NAMALWA (cell line): Measurements from ENCODE around the gene CIDEA.
A peak's percentile ranks its signal among the peaks of the same experiment; 100 is the strongest.

Experiments used
- DNase-seq: peaks from one replicate; pipeline ENCODE4 v3.0.0-alpha.2; 2015; ENCODE audit warnings: low spot score

CIDEA gene

DNA sequence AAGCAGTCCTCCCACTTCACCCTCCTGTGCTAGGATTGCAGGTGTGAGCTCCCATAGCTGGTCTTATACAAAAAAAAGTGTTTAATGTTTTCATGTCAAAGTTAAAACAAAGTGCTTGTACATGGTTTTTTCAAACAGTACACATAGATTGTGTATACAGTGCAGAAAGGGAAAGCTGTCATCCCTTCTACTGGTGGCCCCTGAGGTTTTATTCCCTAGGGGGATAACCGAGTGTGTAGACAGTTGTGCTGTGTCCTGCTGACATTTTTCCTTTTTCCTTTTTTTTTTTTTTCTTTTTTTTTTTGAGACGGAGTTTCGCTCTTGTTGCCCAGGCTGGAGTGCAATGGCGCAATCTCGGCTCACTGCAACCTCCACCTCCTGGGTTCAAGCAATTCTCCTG, 64.7 kb downstream of the CIDEA start:
- peak; percentile 54 for DNase-seq

DNA sequence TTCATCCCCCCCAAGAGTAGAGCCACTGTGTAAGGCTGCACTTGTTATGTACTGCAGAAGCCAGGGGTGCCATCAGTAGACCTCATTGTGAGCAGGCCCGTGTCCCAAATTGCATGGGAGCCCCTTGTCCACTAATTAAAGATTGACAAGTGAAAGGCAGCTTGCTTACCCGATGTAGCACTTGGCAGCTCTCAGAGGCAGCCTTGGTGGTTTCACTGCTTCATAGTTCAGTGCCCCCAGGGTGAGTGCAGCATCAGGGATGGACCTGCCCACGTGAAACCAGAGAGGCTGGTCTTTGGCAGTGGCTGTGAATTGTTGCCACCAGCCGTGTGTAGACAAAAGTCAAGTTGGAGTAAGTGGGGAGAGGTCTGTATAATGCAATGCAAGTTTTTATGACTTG, 67.2 kb downstream of the CIDEA start:
- peak; percentile 84 for DNase-seq

DNA sequence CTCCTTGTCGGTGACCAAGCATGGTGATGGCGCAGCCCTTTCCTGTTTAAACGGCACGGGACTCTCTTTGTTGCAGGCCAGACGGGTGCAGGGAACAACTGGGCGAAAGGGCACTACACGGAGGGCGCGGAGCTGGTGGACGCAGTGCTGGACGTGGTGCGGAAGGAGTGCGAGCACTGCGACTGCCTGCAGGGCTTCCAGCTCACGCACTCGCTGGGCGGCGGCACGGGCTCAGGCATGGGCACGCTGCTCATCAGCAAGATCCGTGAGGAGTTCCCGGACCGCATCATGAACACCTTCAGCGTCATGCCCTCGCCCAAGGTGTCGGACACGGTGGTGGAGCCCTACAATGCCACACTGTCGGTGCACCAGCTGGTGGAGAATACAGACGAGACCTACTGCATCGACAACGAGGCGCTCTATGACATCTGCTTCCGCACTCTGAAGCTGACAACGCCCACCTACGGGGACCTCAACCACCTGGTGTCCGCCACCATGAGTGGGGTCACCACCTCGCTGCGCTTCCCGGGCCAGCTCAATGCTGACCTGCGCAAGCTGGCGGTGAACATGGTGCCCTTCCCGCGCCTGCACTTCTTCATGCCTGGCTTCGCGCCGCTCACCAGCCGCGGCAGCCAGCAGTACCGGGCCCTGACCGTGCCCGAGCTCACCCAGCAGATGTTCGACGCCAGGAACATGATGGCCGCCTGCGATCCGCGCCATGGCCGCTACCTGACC, 71.0 kb downstream of the CIDEA start:
- no peak for DNase-seq

DNA sequence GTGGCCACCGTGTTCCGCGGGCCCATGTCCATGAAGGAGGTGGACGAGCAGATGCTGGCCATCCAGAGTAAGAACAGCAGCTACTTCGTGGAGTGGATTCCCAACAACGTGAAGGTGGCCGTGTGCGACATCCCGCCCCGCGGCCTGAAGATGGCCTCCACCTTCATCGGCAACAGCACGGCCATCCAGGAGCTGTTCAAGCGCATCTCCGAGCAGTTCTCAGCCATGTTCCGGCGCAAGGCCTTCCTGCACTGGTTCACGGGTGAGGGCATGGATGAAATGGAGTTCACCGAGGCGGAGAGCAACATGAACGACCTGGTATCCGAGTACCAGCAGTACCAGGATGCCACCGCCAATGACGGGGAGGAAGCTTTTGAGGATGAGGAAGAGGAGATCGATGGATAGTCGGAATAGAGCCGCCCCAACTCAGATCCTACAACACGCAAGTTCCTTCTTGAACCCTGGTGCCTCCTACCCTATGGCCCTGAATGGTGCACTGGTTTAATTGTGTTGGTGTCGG, 71.6 kb downstream of the CIDEA start:
- no peak for DNase-seq

DNA sequence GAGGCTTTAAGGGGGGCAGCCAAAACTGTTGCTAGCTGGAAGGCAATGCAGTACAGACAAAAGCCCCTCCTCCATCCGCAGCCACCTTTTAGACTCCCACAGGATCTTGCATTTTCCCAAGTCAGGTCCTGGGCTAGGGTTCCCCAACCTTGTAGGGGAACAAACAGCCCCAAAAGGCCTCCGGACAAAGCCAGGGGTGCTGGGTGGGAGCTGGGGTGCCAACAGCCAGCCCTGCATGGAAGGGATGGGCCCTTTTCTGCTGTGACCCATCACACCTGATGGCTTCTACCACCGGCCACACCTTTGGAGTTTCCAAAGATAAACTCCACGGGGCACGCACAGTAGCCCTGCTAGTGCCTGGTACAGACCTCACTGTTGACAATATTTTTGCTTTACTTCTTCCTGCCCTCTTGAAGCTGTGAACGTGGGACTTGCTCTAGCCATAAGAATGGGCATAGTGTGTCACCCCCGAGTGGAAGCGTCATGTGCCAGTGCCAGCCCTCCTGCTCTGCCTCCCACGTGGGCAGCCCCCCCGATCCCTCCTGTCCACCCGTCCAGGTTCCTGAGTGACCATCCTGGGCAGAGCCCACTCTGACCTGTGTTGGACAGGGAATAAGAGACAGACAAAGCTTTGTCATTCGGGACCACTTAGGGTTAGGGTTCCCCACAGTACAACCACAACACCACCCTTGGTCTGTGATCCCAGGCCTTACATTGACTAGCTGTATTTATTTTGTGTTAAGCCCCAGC, 72.7 kb downstream of the CIDEA start:
- DNase-seq, result no peak
